SK-N-SH (cell line): ENCODE measurements around the gene FOSL1. TPM values are rescaled to one million over a fixed set of nuclear protein-coding genes. Genes with fewer than 3 reads are reported as not detected.

Experiments
- CTCF ChIA-PET: fragments of 300-600, 350-600 bp; formaldehyde crosslinking; extraction: SDS; loops from one replicate; lab custom pipeline; 2021; lab: Yijun Ruan, JAX
- POLR2A ChIA-PET: fragments of 350-600 bp; sonication (Branson Sonifier 250); formaldehyde crosslinking; extraction: SDS; loops from one replicate; lab custom pipeline; 2020; ENCODE audit warnings: antibody characterized with exemption, inconsistent platforms; lab: Yijun Ruan, JAX
- DNase-seq: peaks from one replicate; pipeline ENCODE4 v3.0.0; 2012
- H2AFZ ChIP-seq: fragments of 200-600 bp; sonication (generic); 2 replicates; pipeline ENCODE4 v1.8.1; 2016; ENCODE audit warnings: antibody characterized with exemption, mild to moderate bottlenecking, low read depth
- H3F3A ChIP-seq: fragments of 200-600 bp; sonication (generic); replicated peaks from 2 replicates; pipeline ENCODE3; 2016; ENCODE audit warnings: antibody characterized with exemption, mild to moderate bottlenecking; ENCODE audit not compliant: insufficient read depth
- H3K27ac ChIP-seq, 2 experiments: fragments of 200-500 bp in 1 of 2; fragments of 200-600 bp in 1 of 2; sonication (Bioruptor generic) in 1 of 2; sonication (generic), shearing (Covaris generic) in 1 of 2; 2 replicates each; pipeline versions ENCODE4 v1.5.1 to v1.6.1; 2014 to 2016; ENCODE audit warnings: low read depth in 2 of 2, inconsistent platforms in 1 of 2, low read length in 1 of 2, mild to moderate bottlenecking in 1 of 2, mixed read lengths in 1 of 2
- H3K27me3 ChIP-seq: fragments of 200-600 bp; sonication (generic), shearing (Covaris generic); 2 replicates; pipeline ENCODE4 v1.6.1; 2016; ENCODE audit warnings: mixed run types; ENCODE audit not compliant: insufficient read depth
- H3K36me3 ChIP-seq, 2 experiments: fragments of 200-500 bp in 1 of 2; fragments of 200-600 bp in 1 of 2; sonication (Bioruptor generic) in 1 of 2; sonication (generic) in 1 of 2; replicated peaks in 1 of 2; 2 replicates each; pipeline versions ENCODE3 to v1.5.1; 2014 to 2016; ENCODE audit warnings: low read length in 1 of 2, mild to moderate bottlenecking in 1 of 2; ENCODE audit not compliant: insufficient read depth in 2 of 2, control insufficient read depth in 1 of 2
- H3K4me1 ChIP-seq, 2 experiments: fragments of 200-500 bp in 1 of 2; fragments of 200-600 bp in 1 of 2; sonication (Bioruptor generic) in 1 of 2; sonication (generic), shearing (Covaris generic) in 1 of 2; 2 replicates each; pipeline versions ENCODE4 v1.5.1 to v1.6.1; 2014 to 2016; ENCODE audit warnings: low read depth in 1 of 2, low read length in 1 of 2, mixed run types in 1 of 2; ENCODE audit not compliant: insufficient read depth in 2 of 2, control insufficient read depth in 1 of 2
- H3K4me2 ChIP-seq: fragments of 200-600 bp; sonication (generic), shearing (Covaris generic); 2 replicates; pipeline ENCODE4 v1.6.1; 2017; ENCODE audit warnings: mixed run types
- H3K4me3 ChIP-seq, 2 experiments: fragments of 200-500 bp in 1 of 2; fragments of 200-600 bp in 1 of 2; sonication (Bioruptor generic) in 1 of 2; sonication (generic), shearing (Covaris generic) in 1 of 2; 2 replicates each; pipeline versions ENCODE4 v1.5.1 to v1.8.1; 2014 to 2016; ENCODE audit warnings: low read depth in 2 of 2, inconsistent platforms in 1 of 2, low read length in 1 of 2, mild to moderate bottlenecking in 1 of 2, mixed read lengths in 1 of 2, moderate library complexity in 1 of 2
- H3K79me2 ChIP-seq: fragments of 200-600 bp; sonication (generic); 2 replicates; pipeline ENCODE4 v1.8.1; 2017; ENCODE audit warnings: mild to moderate bottlenecking; ENCODE audit not compliant: insufficient read depth
- H3K9ac ChIP-seq: fragments of 200-600 bp; sonication (generic); 2 replicates; pipeline ENCODE4 v1.6.1; 2017; ENCODE audit warnings: mixed run types
- H3K9me2 ChIP-seq: fragments of 200-600 bp; sonication (generic); 2 replicates; pipeline ENCODE4 v1.6.1; 2017; ENCODE audit warnings: mixed run types
- H3K9me3 ChIP-seq: fragments of 200-600 bp; sonication (generic); 2 replicates; pipeline ENCODE4 v1.6.1; 2017; ENCODE audit warnings: mixed run types, mild to moderate bottlenecking, moderate library complexity
- H4K20me1 ChIP-seq: fragments of 200-600 bp; sonication (generic); 2 replicates; pipeline ENCODE4 v1.6.1; 2017; ENCODE audit warnings: mild to moderate bottlenecking, mixed run types; ENCODE audit not compliant: insufficient read depth
- CHD2 ChIP-seq: fragments of 150-350 bp; IDR thresholded peaks from 2 replicates; pipeline ENCODE4 v1.6.1; 2018; ENCODE audit warnings: low read length; ENCODE audit not compliant: partially characterized antibody
- ELF1 ChIP-seq: IDR thresholded peaks from 2 replicates; pipeline ENCODE4 v1.4.0; 2012
- EZH2phosphoT487 ChIP-seq: fragments of 200-600 bp; sonication (generic); IDR thresholded peaks from 2 replicates; pipeline ENCODE4 v1.6.1; 2017; ENCODE audit warnings: low read depth, mixed run types, mild to moderate bottlenecking, antibody characterized with exemption, moderate library complexity, borderline replicate concordance
- FOXM1 ChIP-seq: IDR thresholded peaks from 2 replicates; pipeline ENCODE4 v1.4.0; 2012; ENCODE audit warnings: low read depth, mild to moderate bottlenecking
- GABPA ChIP-seq: IDR thresholded peaks from 2 replicates; pipeline ENCODE4 v1.4.0; 2012; ENCODE audit warnings: low read depth, mild to moderate bottlenecking
- GATA2 ChIP-seq: sonication (generic); formaldehyde crosslinking; IDR thresholded peaks from 2 replicates; pipeline ENCODE4 v1.5.0; 2020; ENCODE audit warnings: mild to moderate bottlenecking, missing genetic modification reagents
- JUND ChIP-seq: IDR thresholded peaks from 2 replicates; pipeline ENCODE4 v1.4.0; 2012
- MAX ChIP-seq: IDR thresholded peaks from 2 replicates; pipeline ENCODE4 v1.4.0; 2012; ENCODE audit warnings: low read depth
- MXI1 ChIP-seq: IDR thresholded peaks from 2 replicates; pipeline ENCODE4 v1.6.1; 2012; ENCODE audit warnings: mild to moderate bottlenecking, low read depth, low read length, improper control_type of control experiment
- RCOR1 ChIP-seq: fragments of 150-350 bp; IDR thresholded peaks from 2 replicates; pipeline ENCODE4 v1.6.1; 2017; ENCODE audit warnings: antibody characterized with exemption, low read length
- RFX5 ChIP-seq: IDR thresholded peaks from 2 replicates; pipeline ENCODE4 v1.6.1; 2012; ENCODE audit warnings: mild to moderate bottlenecking, improper control_type of control experiment, low read length
- SIN3A ChIP-seq: IDR thresholded peaks from 2 replicates; pipeline ENCODE4 v1.6.1; 2012; ENCODE audit warnings: low read depth, mild to moderate bottlenecking, low read length, moderate library complexity, borderline replicate concordance
- SMC3 ChIP-seq: IDR thresholded peaks from 2 replicates; pipeline ENCODE4 v1.6.1; 2012; ENCODE audit warnings: low read depth, low read length, improper control_type of control experiment
- TAF1 ChIP-seq: IDR thresholded peaks from 2 replicates; pipeline ENCODE4 v1.6.1; 2012; ENCODE audit warnings: low read depth, mild to moderate bottlenecking, low read length, moderate library complexity, borderline replicate concordance
- YY1 ChIP-seq: IDR thresholded peaks from 2 replicates; pipeline ENCODE4 v1.4.0; 2012; ENCODE audit warnings: low read depth, mild to moderate bottlenecking
- WGBS: methylation state at CpG from one replicate; pipeline ENCODE4 v1.1.6; 2017; ENCODE audit warnings: low lambda C conversion rate; 5-methylcytosine and 5-hydroxymethylcytosine counted together
- polyA plus RNA-seq, 3 experiments: library from polyadenylated mRNA; depleted of rRNA; stranded (reverse); fragments of >200 nt; gene quantifications; 2 replicates each; pipeline ENCODE4 v1.2.3, GENCODE V29; 2012
- TF ChIP-seq, protein P1 (sequence below): fragments of 200-600 bp; sonication (generic); IDR thresholded peaks from 2 replicates; pipeline ENCODE4 v1.6.1; 2017; ENCODE audit warnings: antibody characterized with exemption, mild to moderate bottlenecking, moderate library complexity
- TF ChIP-seq, protein P2 (sequence below): IDR thresholded peaks from 2 replicates; pipeline ENCODE4 v1.6.1; 2012; ENCODE audit warnings: mild to moderate bottlenecking, low read depth, low read length, moderate library complexity

FOSL1 gene
- polyA plus RNA-seq, 1 of the 3 experiments (the other 2 are of a cell fraction), result 30.1 TPM

DNA sequence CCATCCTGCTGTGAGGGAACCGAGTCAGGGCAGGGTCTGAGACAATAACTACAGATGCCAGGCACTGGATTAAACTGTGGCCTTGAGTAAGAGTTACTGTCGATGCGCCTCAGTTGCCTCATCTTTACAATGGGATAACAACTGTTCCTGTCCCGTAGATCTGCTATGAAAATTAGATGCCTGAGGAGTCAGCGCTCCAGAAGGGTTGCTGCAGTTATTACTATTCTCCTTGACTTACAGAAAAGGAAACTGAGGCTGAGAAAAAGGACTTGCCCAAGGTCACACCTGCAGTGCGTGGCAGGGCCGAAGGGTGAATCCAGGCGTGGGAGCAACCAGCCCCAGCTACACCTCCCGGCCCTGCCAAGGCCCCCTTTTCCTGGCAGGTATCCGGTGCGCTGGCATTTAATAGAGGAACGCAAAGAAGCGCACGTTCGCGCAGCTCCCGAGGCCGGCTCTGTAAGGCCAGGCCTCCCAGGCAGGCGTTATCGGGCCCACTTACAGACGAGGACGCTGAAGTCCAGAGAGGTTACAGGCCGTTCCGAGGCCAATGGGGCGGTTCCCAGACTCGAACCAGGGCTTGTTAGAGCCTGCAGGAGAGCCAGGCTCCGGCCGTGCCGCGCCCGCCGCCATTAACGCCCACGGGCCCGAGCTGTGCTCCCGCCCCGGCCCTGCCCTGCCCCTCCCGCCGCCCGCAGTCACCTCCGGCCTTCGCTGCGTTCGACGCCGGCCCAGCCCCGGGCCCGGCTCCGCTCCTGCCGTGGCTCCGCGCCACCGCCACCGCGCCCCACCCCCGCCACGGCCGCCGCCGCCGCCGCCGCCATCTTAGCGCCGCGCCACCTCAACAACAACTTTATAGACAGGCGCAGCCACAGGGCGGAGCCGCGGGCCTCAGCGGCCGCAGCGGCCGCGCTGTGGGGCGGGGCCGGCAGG, 18.3 kb upstream of the FOSL1 start, which contains the start of gene C11orf68:
C11orf68 (minus strand) TSS at position 852 of the 930 bp plus-strand sequence; CDS start at position 821, 31 bp downstream.
- DNase-seq, result no peak
- ChIA-PET POLR2A (interaction anchor here (0.6 to 1.5 kb wide), 4 partner anchors 18 to 34 kb away, joined by 3 to 4 read pairs (median 3); partner anchors contain the start of gene FOSL1), CTCF (interaction anchor here (1.0 to 3.3 kb wide), 6 partner anchors 17 to 58 kb away, joined by 3 to 24 read pairs (median 6); partner anchors contain the start of genes CCDC85B, FIBP and MUS81)
- H3K9me3 ChIP-seq, result no peaks in the 10 kb centered on the region
- peaks cover 73% of the 10 kb centered on the region for H3K79me2 ChIP-seq
- H3K4me3 ChIP-seq, result peak within 1 kb of the TSS; percentile 90 to 92
- no peaks in the 10 kb centered on the region for H3K9me2 ChIP-seq
- no peaks in the 10 kb centered on the region for H3K27me3 ChIP-seq
- H3K9ac ChIP-seq, result peak within 1 kb of the TSS; percentile 99
- 0 out of 2 replicates have a peak, but pooled peaks cover 4% of the 10 kb centered on the region for H4K20me1 ChIP-seq
- peaks cover 32 to 45% of the 10 kb centered on the region in 2 experiments; a peak in 3 of 4 replicates for H3K4me1 ChIP-seq
- H3K4me2 ChIP-seq, result peak within 1 kb of the TSS; percentile 99
- H3K36me3 ChIP-seq, result peaks cover 12 to 21% of the 10 kb centered on the region in 2 experiments
- peak within 1 kb of the TSS; percentile 87 to 97 for H3K27ac ChIP-seq
- 7% methylated on average over 33 of the region's 77 CpGs for WGBS
- TF ChIP-seq YY1 (peak; percentile 89), CHD2 (no peak), MXI1 (peak; percentile 43)
- H3F3A ChIP-seq, result peaks cover 29% of the 10 kb centered on the region
- peak within 1 kb of the TSS; percentile 51; the same call in 1 of the 2 replicates for H2AFZ ChIP-seq

GRCh38 chr11:65917434-65918210, 17.4 kb upstream of the FOSL1 start:
- H3K4me3 ChIP-seq, result peak overlapping the region; percentile 86 to 90
- H3K79me2 ChIP-seq, result peaks cover 80% of the 10 kb centered on the region
- peaks cover 11 to 12% of the 10 kb centered on the region in 2 experiments for H3K36me3 ChIP-seq
- no peak overlapping the region for H2AFZ ChIP-seq
- 71% methylated on average over 4 of the region's 35 CpGs for WGBS
- 0 out of 2 replicates have a peak, but pooled peaks cover 4% of the 10 kb centered on the region for H4K20me1 ChIP-seq
- ChIA-PET CTCF (interaction anchor here (1.0 to 3.3 kb wide), 4 partner anchors 19 to 33 kb away, joined by 3 to 24 read pairs (median 8); partner anchors contain the start of genes CCDC85B and FIBP), POLR2A (interaction anchor here (0.6 to 1.5 kb wide), 4 partner anchors 17 to 33 kb away, joined by 3 to 4 read pairs (median 3); partner anchors contain the start of gene FOSL1)
- peak overlapping the region in 1 of 2 experiments; percentile 97 for H3K27ac ChIP-seq
- H3K4me2 ChIP-seq, result peak overlapping the region; percentile 96
- H3K9me3 ChIP-seq, result no peaks in the 10 kb centered on the region
- peak overlapping the region; percentile 99 for H3K9ac ChIP-seq
- no peak for DNase-seq
- peaks cover 32 to 53% of the 10 kb centered on the region in 2 experiments; a peak in 3 of 4 replicates for H3K4me1 ChIP-seq
- H3K9me2 ChIP-seq, result no peaks in the 10 kb centered on the region
- no peak for TF ChIP-seq MAX
- no peak for TF ChIP-seq SMC3
- TF ChIP-seq GABPA, result no peak
- TF ChIP-seq JUND, result no peak
- TF ChIP-seq TAF1, result no peak
- TF ChIP-seq, protein P1, sequence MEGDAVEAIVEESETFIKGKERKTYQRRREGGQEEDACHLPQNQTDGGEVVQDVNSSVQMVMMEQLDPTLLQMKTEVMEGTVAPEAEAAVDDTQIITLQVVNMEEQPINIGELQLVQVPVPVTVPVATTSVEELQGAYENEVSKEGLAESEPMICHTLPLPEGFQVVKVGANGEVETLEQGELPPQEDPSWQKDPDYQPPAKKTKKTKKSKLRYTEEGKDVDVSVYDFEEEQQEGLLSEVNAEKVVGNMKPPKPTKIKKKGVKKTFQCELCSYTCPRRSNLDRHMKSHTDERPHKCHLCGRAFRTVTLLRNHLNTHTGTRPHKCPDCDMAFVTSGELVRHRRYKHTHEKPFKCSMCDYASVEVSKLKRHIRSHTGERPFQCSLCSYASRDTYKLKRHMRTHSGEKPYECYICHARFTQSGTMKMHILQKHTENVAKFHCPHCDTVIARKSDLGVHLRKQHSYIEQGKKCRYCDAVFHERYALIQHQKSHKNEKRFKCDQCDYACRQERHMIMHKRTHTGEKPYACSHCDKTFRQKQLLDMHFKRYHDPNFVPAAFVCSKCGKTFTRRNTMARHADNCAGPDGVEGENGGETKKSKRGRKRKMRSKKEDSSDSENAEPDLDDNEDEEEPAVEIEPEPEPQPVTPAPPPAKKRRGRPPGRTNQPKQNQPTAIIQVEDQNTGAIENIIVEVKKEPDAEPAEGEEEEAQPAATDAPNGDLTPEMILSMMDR, result no peak
- no peak for TF ChIP-seq FOXM1
- no peak for TF ChIP-seq RCOR1
- TF ChIP-seq EZH2phosphoT487, result no peak
- no peak for TF ChIP-seq ELF1
- TF ChIP-seq GATA2, result no peak
- no peak for TF ChIP-seq RFX5
- TF ChIP-seq, protein P2, sequence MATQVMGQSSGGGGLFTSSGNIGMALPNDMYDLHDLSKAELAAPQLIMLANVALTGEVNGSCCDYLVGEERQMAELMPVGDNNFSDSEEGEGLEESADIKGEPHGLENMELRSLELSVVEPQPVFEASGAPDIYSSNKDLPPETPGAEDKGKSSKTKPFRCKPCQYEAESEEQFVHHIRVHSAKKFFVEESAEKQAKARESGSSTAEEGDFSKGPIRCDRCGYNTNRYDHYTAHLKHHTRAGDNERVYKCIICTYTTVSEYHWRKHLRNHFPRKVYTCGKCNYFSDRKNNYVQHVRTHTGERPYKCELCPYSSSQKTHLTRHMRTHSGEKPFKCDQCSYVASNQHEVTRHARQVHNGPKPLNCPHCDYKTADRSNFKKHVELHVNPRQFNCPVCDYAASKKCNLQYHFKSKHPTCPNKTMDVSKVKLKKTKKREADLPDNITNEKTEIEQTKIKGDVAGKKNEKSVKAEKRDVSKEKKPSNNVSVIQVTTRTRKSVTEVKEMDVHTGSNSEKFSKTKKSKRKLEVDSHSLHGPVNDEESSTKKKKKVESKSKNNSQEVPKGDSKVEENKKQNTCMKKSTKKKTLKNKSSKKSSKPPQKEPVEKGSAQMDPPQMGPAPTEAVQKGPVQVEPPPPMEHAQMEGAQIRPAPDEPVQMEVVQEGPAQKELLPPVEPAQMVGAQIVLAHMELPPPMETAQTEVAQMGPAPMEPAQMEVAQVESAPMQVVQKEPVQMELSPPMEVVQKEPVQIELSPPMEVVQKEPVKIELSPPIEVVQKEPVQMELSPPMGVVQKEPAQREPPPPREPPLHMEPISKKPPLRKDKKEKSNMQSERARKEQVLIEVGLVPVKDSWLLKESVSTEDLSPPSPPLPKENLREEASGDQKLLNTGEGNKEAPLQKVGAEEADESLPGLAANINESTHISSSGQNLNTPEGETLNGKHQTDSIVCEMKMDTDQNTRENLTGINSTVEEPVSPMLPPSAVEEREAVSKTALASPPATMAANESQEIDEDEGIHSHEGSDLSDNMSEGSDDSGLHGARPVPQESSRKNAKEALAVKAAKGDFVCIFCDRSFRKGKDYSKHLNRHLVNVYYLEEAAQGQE, result no peak
- TF ChIP-seq CHD2, result no peak
- TF ChIP-seq SIN3A, result no peak
- TF ChIP-seq, all 33 proteins: peak for 0
- Histone ChIP-seq H3F3A (peaks cover 24% of the 10 kb centered on the region), H3K27me3 (no peaks in the 10 kb centered on the region)
